ENCODE data around the gene KDM2B.

KDM2B gene

DNA sequence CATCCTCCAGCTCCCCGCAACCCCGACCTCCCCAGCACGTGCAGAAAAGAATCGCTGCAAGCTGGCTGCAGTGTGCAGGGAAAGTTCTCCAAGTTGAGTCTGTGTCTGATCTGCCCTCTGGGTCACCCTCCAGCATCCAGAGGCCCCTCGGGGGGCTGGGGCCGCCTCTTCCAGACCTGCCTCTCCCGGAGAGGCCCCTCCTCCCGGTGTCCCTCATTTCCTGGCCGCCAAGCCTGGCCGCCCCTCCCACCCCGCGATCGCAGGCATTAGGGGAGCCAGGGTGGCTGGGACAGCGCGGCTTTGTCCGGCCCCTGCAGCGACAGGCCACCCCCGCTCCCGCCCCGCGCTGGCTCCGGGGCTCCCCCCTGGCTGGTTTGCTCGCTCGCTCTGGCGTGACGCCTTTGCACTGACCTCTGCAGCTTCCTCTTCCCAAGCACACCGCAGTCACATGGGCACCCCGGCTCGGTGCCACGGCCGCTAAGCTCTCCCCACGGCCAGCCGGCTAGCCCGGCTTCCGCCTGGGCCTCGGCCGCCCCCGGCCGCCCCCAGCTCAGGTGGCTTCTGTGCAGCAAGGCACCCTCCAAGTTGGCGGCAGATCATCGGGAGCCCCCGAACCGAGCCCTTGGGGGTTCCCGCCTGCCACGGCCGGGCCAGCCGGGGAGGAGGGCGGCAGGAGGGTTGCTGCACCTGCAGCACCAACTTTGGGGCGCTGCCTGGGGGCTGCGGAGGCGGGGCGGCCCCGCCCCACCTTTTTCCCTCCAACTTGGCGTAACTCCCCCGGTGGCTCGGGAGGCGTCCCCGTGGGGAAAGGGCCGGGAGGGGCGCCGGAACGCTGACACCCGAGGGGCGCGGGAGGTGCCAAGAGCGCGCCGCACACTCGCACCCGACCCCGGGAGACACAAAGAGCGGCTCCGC lies 43.7 kb downstream of the KDM2B start:
- Histone ChIP-seq H3K27me3 (ENCODE audit: control insufficient read depth, insufficient read depth, low read length, poor library complexity, severe bottlenecking) (peaks cover 7% of the 10 kb centered on the region), H3K4me1 (ENCODE audit: control insufficient read depth, insufficient read depth, low read length) (peaks cover 38% of the 10 kb centered on the region), H3K9me3 (ENCODE audit: control insufficient read depth, low read length) (no peaks in the 10 kb centered on the region), H3K36me3 (ENCODE audit: control insufficient read depth, insufficient read depth, low read length) (peaks cover 23% of the 10 kb centered on the region), H3K4me3 (ENCODE audit: insufficient read depth, low read depth, low read length) (peak overlapping the region; percentile 47), H3K27ac (ENCODE audit: insufficient read depth, low read depth, low read length, poor library complexity, severe bottlenecking) (peak overlapping the region; percentile 63)
- 2% methylated on average over 73 of the region's 73 CpGs for WGBS, 2 experiments

DNA sequence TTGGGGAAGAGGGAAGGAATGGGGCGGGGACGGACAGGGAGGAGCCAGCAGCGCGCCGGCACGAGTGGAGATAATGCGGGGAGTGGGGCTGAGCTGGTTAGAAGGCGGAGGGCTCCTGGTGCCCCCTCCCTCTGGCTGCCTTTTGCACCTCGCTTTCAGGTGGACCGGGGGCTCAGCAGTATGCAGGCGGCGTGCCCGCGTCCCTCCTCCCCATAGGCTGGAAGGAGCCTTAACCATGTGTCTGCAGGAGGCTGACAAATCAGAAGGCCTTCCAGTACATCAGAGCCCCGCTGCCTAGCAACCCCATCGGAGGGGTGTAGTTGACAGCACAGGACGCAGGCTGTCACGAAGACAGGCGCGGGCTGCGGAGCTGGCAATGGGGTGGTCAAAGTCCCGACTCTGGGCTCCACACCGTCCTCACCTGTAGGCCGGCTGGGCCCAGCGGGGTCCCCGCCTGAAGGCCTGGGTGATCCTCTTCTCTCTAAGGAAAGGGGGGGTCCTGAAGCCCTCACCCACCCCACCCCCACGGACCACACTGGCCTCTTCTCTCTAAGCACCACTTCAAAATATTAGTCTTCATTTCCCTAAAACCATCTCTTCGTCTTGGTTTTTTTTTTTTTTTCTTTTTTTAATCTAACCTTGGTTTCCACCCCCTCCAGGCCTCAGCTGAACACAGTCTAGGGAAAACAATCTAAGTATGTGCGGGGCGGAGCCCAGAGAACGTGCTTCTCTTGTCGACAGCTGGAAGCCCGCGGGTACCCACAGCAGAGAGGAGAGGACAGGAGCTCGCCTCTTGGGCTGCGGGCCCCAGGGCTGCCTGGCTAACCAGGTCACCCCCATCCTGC lies 44.5 kb downstream of the KDM2B start:
- Histone ChIP-seq H3K9me3 (ENCODE audit: control insufficient read depth, low read length) (no peaks in the 10 kb centered on the region), H3K4me1 (ENCODE audit: control insufficient read depth, insufficient read depth, low read length) (peaks cover 42% of the 10 kb centered on the region), H3K4me3 (ENCODE audit: insufficient read depth, low read depth, low read length) (peak overlapping the region; percentile 47), H3K36me3 (ENCODE audit: control insufficient read depth, insufficient read depth, low read length) (peaks cover 21% of the 10 kb centered on the region), H3K27ac (ENCODE audit: insufficient read depth, low read depth, low read length, poor library complexity, severe bottlenecking) (peak overlapping the region; percentile 63), H3K27me3 (ENCODE audit: control insufficient read depth, insufficient read depth, low read length, poor library complexity, severe bottlenecking) (peaks cover 7% of the 10 kb centered on the region)
- 5 to 7% methylated on average over 36 of the region's 36 CpGs for WGBS, 2 experiments

DNA sequence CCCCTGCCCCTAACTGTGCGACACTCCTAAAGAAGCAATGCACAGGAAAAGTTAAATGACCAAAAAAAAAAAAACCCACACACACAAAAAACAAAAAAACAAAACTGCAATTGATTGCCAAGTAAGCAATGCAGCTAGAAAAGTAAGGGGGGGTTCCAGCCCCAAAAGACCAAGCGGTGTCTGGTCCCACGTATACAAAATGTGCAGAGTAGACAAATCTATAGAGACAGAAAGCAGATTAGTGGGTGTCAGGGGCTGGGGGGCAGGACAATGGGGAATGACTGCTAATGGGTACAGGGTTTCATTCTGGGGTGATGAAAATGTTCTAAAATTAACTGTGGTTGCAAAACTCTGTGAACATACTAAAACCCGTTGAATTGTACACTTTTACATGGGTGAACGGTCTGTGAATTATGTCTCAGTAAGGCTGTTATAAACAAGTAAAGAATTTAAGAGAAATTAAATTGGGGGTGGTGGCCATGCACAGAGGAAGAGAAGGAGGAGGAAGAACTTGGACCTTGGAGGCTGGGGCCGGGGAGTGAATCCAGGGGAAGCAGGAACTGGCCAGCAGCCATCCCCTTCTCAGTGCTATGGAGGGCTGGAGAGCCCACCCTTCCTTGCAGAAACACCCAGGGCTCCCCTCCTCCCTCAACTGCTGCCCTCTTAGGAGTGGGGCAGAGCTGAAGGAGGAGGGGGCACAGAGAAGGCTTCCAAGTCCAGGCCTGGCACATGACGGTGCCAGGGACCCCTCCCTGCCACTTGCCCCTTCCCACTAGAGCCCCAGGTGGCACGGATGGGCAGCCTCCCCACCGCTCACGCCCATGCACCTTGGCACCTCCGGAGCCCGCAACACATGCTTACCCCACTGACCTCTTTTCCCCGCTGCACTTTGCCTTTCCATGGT lies 45.4 kb downstream of the KDM2B start:
- WGBS, 2 experiments: 40 to 47% methylated on average over 12 to 13 of the region's 13 CpGs
- Histone ChIP-seq H3K4me1 (ENCODE audit: control insufficient read depth, insufficient read depth, low read length) (peaks cover 44% of the 10 kb centered on the region), H3K36me3 (ENCODE audit: control insufficient read depth, insufficient read depth, low read length) (peaks cover 21% of the 10 kb centered on the region)

DNA sequence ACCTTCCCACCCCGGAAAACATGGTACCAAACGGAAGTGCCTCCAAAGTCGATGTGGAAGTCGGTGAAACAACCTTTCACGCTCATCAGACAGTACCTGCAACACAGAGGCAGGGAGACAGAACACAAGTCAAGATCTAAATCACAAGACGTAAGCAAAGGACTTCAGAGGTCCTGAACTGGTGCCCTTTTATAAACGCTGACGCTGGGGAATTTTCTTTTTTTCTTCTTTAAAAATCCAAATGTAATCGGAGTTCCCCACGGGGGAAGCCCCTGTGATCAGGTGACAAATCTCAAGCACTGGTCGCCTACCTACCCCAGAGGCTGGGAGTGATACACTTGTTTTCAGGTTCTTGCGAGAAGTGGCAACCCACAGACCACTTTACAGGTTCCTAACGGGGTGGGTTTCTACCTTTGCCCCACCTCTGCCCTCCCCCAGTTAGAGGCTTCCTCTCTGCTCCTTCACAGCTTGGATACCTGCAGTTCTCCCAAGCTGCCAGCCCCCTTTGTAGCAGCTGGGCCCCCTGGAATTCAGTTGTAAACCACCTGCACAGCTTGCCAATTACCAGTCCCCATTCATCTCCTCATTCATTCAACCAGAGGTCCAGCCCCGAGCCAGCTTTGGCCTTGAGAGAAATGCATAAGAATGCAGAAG lies 46.2 kb downstream of the KDM2B start:
- Histone ChIP-seq H3K4me3 (ENCODE audit: insufficient read depth, low read depth, low read length) (no peak overlapping the region), H3K4me1 (ENCODE audit: control insufficient read depth, insufficient read depth, low read length) (peaks cover 44% of the 10 kb centered on the region), H3K9me3 (ENCODE audit: control insufficient read depth, low read length) (no peaks in the 10 kb centered on the region), H3K36me3 (ENCODE audit: control insufficient read depth, insufficient read depth, low read length) (peaks cover 16% of the 10 kb centered on the region), H3K27me3 (ENCODE audit: control insufficient read depth, insufficient read depth, low read length, poor library complexity, severe bottlenecking) (peaks cover 7% of the 10 kb centered on the region), H3K27ac (ENCODE audit: insufficient read depth, low read depth, low read length, poor library complexity, severe bottlenecking) (no peak overlapping the region)
- 60 to 66% methylated on average over 14 of the region's 14 CpGs for WGBS, 2 experiments

More for the DNA sequence above, 45.4 kb downstream of the KDM2B start:
- H3K4me3 ChIP-seq (ENCODE audit: insufficient read depth, low read depth, low read length): no peak overlapping the region
- H3K9me3 ChIP-seq (ENCODE audit: control insufficient read depth, low read length): no peaks in the 10 kb centered on the region
- peaks cover 7% of the 10 kb centered on the region for H3K27me3 ChIP-seq (ENCODE audit: control insufficient read depth, insufficient read depth, low read length, poor library complexity, severe bottlenecking)
- H3K27ac ChIP-seq (ENCODE audit: insufficient read depth, low read depth, low read length, poor library complexity, severe bottlenecking): no peak overlapping the region

DNA sequence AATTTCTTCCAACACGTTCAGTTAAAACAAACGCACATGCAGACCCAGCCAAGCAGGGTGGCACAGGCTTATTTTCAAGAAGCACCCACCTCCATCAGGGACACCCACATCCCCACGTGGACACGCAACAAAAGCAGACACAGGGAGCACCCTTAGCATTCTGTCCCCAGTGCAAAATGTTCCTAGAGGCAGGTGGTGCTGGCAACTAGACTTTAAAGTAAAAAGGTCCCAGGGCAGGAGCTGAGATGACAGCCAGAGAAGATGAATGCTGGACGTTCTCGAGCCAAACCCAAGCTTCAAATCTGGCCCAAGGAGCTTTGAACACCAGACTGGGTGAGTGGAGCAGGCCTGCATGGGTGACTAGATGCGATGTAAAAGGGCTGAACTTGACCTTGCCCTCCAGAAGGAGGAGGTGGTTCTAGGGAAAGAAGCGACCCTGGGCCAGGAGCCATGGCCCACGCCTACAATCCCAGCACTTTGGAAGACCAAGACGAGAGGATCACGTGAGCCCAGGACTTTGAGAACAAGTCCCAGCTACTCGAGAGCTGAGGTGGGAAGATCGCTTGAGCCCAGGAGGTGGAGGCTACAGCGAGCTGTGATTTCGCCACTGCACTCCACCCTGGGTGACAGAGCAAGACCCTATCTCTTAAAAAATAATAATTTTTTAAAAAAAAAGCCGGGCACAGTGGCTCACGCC lies 47.3 kb downstream of the KDM2B start:
- no peak overlapping the region for H3K4me3 ChIP-seq (ENCODE audit: insufficient read depth, low read depth, low read length)
- peaks cover 5% of the 10 kb centered on the region for H3K27me3 ChIP-seq (ENCODE audit: control insufficient read depth, insufficient read depth, low read length, poor library complexity, severe bottlenecking)
- H3K9me3 ChIP-seq (ENCODE audit: control insufficient read depth, low read length): no peaks in the 10 kb centered on the region
- H3K36me3 ChIP-seq (ENCODE audit: control insufficient read depth, insufficient read depth, low read length): peaks cover 14% of the 10 kb centered on the region
- no peak overlapping the region for H3K27ac ChIP-seq (ENCODE audit: insufficient read depth, low read depth, low read length, poor library complexity, severe bottlenecking)
- 94% methylated on average over 17 of the region's 17 CpGs for WGBS, 2 experiments
- H3K4me1 ChIP-seq (ENCODE audit: control insufficient read depth, insufficient read depth, low read length): peaks cover 36% of the 10 kb centered on the region

DNA sequence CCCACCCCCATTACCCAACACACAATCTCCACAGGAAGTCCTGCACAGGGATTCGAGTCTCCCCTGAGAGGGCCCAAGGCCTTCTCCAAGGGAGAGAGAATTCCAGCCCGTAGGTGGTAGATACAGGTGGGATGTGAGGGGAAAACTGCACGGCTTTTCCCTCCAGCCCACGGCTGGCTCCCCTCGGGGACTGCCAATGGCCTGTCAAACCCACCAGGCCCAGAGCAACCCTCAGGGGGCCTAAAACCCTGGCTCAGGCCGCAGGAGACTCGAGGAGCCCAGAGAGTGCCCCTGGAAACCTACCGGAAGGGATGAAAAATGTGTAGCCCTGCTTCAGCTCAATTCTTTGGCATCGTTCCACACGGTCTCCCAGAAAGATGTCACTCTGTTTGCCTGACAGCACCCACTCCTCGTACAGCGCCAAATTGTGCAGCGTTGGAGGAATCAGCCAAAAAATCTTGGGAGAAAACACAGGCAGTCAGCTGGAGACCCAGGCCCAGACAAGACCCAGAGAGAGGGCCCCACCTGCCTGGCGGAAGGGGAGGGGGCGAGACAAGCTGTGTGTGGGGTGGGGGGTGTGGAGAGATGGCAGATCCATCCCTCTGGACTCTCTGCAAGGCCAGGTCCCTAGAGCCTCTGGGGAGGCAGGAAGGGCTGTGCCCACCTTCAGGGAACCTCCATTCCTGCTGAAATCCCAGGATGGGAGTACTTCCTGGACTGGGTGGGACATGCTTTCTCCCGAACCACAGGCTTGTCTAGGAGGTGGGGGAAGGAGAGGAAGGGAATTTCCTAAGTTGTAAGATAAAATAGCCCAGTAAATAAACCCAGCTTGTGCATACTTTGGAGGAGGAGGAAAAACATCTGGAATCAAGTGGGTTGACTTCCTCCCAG lies 48.1 kb downstream of the KDM2B start:
- WGBS, 2 experiments: 88 to 91% methylated on average over 16 of the region's 16 CpGs
- no peak overlapping the region for H3K27ac ChIP-seq (ENCODE audit: insufficient read depth, low read depth, low read length, poor library complexity, severe bottlenecking)

DNA sequence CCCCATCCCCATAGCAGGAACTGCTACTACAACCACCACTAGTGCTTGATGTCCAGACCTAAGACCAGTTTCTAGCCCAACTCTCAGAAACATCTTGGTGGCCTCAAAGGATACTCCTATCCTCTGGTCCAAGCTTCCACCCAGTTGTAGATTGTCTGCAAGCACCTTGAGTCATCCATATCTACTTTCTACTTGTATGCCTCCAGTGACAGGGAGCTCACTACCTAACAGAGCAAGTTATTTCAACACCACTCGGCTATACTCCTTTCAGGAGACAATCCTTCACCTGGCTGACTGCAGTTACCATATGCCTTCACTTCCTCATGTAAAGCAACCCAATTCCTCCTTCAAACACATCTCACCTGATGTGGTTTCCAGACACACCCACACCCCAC lies 49.5 kb downstream of the KDM2B start:
- no peaks in the 10 kb centered on the region for H3K9me3 ChIP-seq (ENCODE audit: control insufficient read depth, low read length)
- peaks cover 14% of the 10 kb centered on the region for H3K36me3 ChIP-seq (ENCODE audit: control insufficient read depth, insufficient read depth, low read length)
- peaks cover 20% of the 10 kb centered on the region for H3K4me1 ChIP-seq (ENCODE audit: control insufficient read depth, insufficient read depth, low read length)
- H3K4me3 ChIP-seq (ENCODE audit: insufficient read depth, low read depth, low read length): no peak overlapping the region
- H3K27ac ChIP-seq (ENCODE audit: insufficient read depth, low read depth, low read length, poor library complexity, severe bottlenecking): no peak overlapping the region
- 91 to 95% methylated on average over 1 of the region's 1 CpG for WGBS, 2 experiments
- no peaks in the 10 kb centered on the region for H3K27me3 ChIP-seq (ENCODE audit: control insufficient read depth, insufficient read depth, low read length, poor library complexity, severe bottlenecking)

More for the DNA sequence above, 48.1 kb downstream of the KDM2B start:
- peaks cover 30% of the 10 kb centered on the region for H3K4me1 ChIP-seq (ENCODE audit: control insufficient read depth, insufficient read depth, low read length)
- H3K4me3 ChIP-seq (ENCODE audit: insufficient read depth, low read depth, low read length): no peak overlapping the region
- H3K9me3 ChIP-seq (ENCODE audit: control insufficient read depth, low read length): no peaks in the 10 kb centered on the region
- H3K36me3 ChIP-seq (ENCODE audit: control insufficient read depth, insufficient read depth, low read length): peaks cover 14% of the 10 kb centered on the region
- no peaks in the 10 kb centered on the region for H3K27me3 ChIP-seq (ENCODE audit: control insufficient read depth, insufficient read depth, low read length, poor library complexity, severe bottlenecking)

DNA sequence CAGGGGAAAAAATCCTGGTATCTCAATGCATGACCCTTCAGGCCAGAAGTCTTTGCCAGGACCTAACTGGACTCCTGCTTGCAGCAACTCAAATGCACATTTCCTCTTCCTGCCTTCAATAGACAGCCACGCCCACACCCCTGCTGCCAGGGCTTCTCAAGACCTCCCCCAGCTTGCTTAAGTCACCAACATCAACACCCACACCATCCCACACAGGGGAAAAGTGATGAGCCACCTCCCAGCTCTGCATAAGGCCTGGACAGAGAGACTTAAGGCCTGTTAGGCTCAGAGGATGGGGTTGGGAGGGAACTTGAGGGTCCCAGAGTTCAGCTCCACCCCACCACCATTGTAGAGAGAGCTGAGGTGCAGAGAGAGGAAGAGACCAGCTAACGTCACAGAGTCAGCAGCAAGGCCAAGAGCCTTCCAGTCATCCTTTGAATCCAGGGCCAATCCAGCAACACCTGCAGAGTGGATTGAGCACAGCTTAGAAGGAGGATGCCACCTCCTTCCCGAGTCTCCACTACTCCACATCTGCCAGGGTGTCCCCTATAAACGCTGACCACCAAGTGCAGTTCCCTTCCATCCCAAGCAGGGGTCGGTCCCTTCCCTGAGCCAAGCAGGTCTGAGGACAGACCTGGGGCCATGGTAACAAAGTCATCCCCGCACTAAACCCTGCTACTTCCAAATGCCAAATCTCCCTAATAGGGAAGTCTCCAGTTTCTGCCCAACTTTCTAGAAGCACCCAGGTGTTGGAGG lies 50.0 kb downstream of the KDM2B start:
- peaks cover 14% of the 10 kb centered on the region for H3K36me3 ChIP-seq (ENCODE audit: control insufficient read depth, insufficient read depth, low read length)
- H3K4me3 ChIP-seq (ENCODE audit: insufficient read depth, low read depth, low read length): no peak overlapping the region
- H3K27ac ChIP-seq (ENCODE audit: insufficient read depth, low read depth, low read length, poor library complexity, severe bottlenecking): no peak overlapping the region
- peaks cover 15% of the 10 kb centered on the region for H3K4me1 ChIP-seq (ENCODE audit: control insufficient read depth, insufficient read depth, low read length)
- no peaks in the 10 kb centered on the region for H3K27me3 ChIP-seq (ENCODE audit: control insufficient read depth, insufficient read depth, low read length, poor library complexity, severe bottlenecking)
- no peaks in the 10 kb centered on the region for H3K9me3 ChIP-seq (ENCODE audit: control insufficient read depth, low read length)
- 77% methylated on average over 6 of the region's 6 CpGs for WGBS, 2 experiments
